ENCODE measurements around the gene URB2.

URB2 gene

GRCh38 chr1:229643996-229644745 lies 18.1 kb downstream of the URB2 start:
- DNase-seq (ENCODE audit: low read depth, low spot score), result no peak

- no peak for DNase-seq (ENCODE audit: low read depth, low spot score)
Measured at GRCh38 chr1:229645324-229645993, 19.4 kb downstream of the URB2 start.

GRCh38 chr1:229648406-229648805 lies 22.4 kb downstream of the URB2 start:
- DNase-seq (ENCODE audit: low read depth, low spot score), result no peak

GRCh38 chr1:229650045-229650444 lies 24.0 kb downstream of the URB2 start:
- DNase-seq (ENCODE audit: low read depth, low spot score), result no peak

GRCh38 chr1:229651546-229651945 lies 25.5 kb downstream of the URB2 start:
- DNase-seq (ENCODE audit: low read depth, low spot score), result no peak

GRCh38 chr1:229653420-229653819 lies 27.4 kb downstream of the URB2 start:
- DNase-seq (ENCODE audit: low read depth, low spot score), result no peak

GRCh38 chr1:229655781-229656180 lies 29.7 kb downstream of the URB2 start:
- no peak for DNase-seq (ENCODE audit: low read depth, low spot score)

GRCh38 chr1:229657993-229658755 lies 32.1 kb downstream of the URB2 start:
- DNase-seq (ENCODE audit: low read depth, low spot score), result no peak

- peak; percentile 40 for DNase-seq (ENCODE audit: low read depth, low spot score)
Measured at GRCh38 chr1:229661022-229661877, 35.2 kb downstream of the URB2 start.

GRCh38 chr1:229661897-229662296 lies 35.9 kb downstream of the URB2 start:
- no peak for DNase-seq (ENCODE audit: low read depth, low spot score)

- no peak for DNase-seq (ENCODE audit: low read depth, low spot score)
Measured at GRCh38 chr1:229664133-229664689, 38.2 kb downstream of the URB2 start.

GRCh38 chr1:229665912-229666558 lies 40.0 kb downstream of the URB2 start:
- DNase-seq (ENCODE audit: low read depth, low spot score), result no peak

GRCh38 chr1:229666585-229666984 lies 40.5 kb downstream of the URB2 start:
- DNase-seq (ENCODE audit: low read depth, low spot score), result no peak

- DNase-seq (ENCODE audit: low read depth, low spot score), result peak; percentile 44
Measured at GRCh38 chr1:229669333-229669732, 43.3 kb downstream of the URB2 start.

- no peak for DNase-seq (ENCODE audit: low read depth, low spot score)
Measured at GRCh38 chr1:229671310-229671709, 45.3 kb downstream of the URB2 start.

- no peak for DNase-seq (ENCODE audit: low read depth, low spot score)
Measured at GRCh38 chr1:229672246-229672645, 46.2 kb downstream of the URB2 start.

GRCh38 chr1:229674042-229674441 lies 48.0 kb downstream of the URB2 start:
- DNase-seq (ENCODE audit: low read depth, low spot score), result no peak

- DNase-seq (ENCODE audit: low read depth, low spot score), result no peak
Measured at GRCh38 chr1:229675396-229675795, 49.3 kb downstream of the URB2 start.

- no peak for DNase-seq (ENCODE audit: low read depth, low spot score)
Measured at GRCh38 chr1:229685149-229685548, 59.1 kb downstream of the URB2 start.

GRCh38 chr1:229689273-229689672 lies 63.2 kb downstream of the URB2 start:
- no peak for DNase-seq (ENCODE audit: low read depth, low spot score)

GRCh38 chr1:229689904-229690303 lies 63.9 kb downstream of the URB2 start:
- DNase-seq (ENCODE audit: low read depth, low spot score), result no peak
